Activated B cell treated with CpG ODN at 0.5 μM for 24 hours (primary cell): ENCODE results near the gene VPS26C. TPM values are rescaled to one million over a fixed set of nuclear protein-coding genes. Genes with fewer than 3 reads are reported as not detected.

Source experiments
- ATAC-seq: fragments of 200-7000 bp; cut with Tn5 transposase; one replicate; pipeline ENCODE4 v1.10.0; 2021; ENCODE audit warnings: low read depth, mild to moderate bottlenecking, moderate library complexity
- CTCF ChIA-PET: fragments of 350-600 bp; sonication (Branson Sonifier 250); formaldehyde crosslinking; loops from one replicate; lab custom pipeline; 2021; ENCODE audit warnings: antibody characterized with exemption; lab: Charles Lee
- POLR2A ChIA-PET: fragments of 350-600 bp; sonication (Branson Sonifier 250); formaldehyde crosslinking; loops from one replicate; lab custom pipeline; 2021; ENCODE audit warnings: antibody characterized with exemption; lab: Charles Lee
- DNase-seq: peaks from one replicate; pipeline ENCODE4 v3.0.0; 2022
- H3K27ac Mint-ChIP-seq: one replicate; pipeline ENCODE4 v1.8.0; 2020; ENCODE audit warnings: mixed read lengths
- H3K27me3 Mint-ChIP-seq: one replicate; pipeline ENCODE4 v1.8.0; 2021; ENCODE audit warnings: mixed read lengths
- H3K36me3 Mint-ChIP-seq: one replicate; pipeline ENCODE4 v1.8.0; 2021; ENCODE audit warnings: low read depth, mixed read lengths
- H3K4me1 Mint-ChIP-seq: one replicate; pipeline ENCODE4 v1.8.0; 2021; ENCODE audit warnings: mixed read lengths
- H3K4me3 Mint-ChIP-seq: one replicate; pipeline ENCODE4 v1.8.0; 2020; ENCODE audit warnings: mild to moderate bottlenecking, mixed read lengths
- H3K9me3 Mint-ChIP-seq: one replicate; pipeline ENCODE4 v1.8.0; 2020; ENCODE audit warnings: mixed read lengths
- CTCF ChIP-seq: fragments of 200-600 bp; IDR thresholded peaks from one replicate; pipeline ENCODE4 v1.8.0; 2022; ENCODE audit warnings: antibody characterized with exemption, mild to moderate bottlenecking
- intact Hi-C: fragments of 100-400 bp; cut with micrococcal nuclease; formaldehyde crosslinking; loops from one replicate; pipeline ENCODE4 v1.15.1; 2024
- total RNA-seq: library from RNA; stranded (reverse); gene quantifications from 2 replicates; pipeline ENCODE4 v1.2.3, GENCODE V29; 2022

The VPS26C gene
- total RNA-seq, 1 donor from 2014 or later: 45.2 TPM

- Mint-ChIP-seq H3K4me3 (no peak overlapping the region), H3K9me3 (no peaks in the 10 kb centered on the region), H3K27me3 (no peaks in the 10 kb centered on the region), H3K27ac (no peak overlapping the region), H3K36me3 (no peaks in the 10 kb centered on the region), H3K4me1 (peaks cover 45% of the 10 kb centered on the region)
- TF ChIP-seq CTCF: no peak
- ATAC-seq (no peak), DNase-seq (no peak)
- POLR2A ChIA-PET: no interaction called here
- CTCF ChIA-PET: no interaction called here
- intact Hi-C loops: no loop called here
These were observed 56.3 kb downstream of the VPS26C start for GRCh38 chr21:37210799-37211198.

- ChIA-PET CTCF (interaction anchor here (1.0 to 1.1 kb wide), 2 partner anchors 10 to 11 kb away, joined by 3 read pairs; no protein-coding TSS in a partner anchor), POLR2A (interaction anchor here (3.5 kb wide), 1 partner anchor 11 kb away, joined by 17 read pairs; no protein-coding TSS in a partner anchor)
- intact Hi-C loops: no loop called here
- Mint-ChIP-seq H3K4me1 (peaks cover 45% of the 10 kb centered on the region), H3K4me3 (no peak overlapping the region), H3K36me3 (no peaks in the 10 kb centered on the region), H3K27me3 (no peaks in the 10 kb centered on the region), H3K27ac (no peak overlapping the region), H3K9me3 (no peaks in the 10 kb centered on the region)
- DNase-seq (no peak), ATAC-seq (no peak)
- no peak for TF ChIP-seq CTCF
These were observed 57.0 kb downstream of the VPS26C start for GRCh38 chr21:37210130-37210529.

- Mint-ChIP-seq H3K4me3 (peak overlapping the region; percentile 77), H3K4me1 (peaks cover 45% of the 10 kb centered on the region), H3K36me3 (peaks cover 2% of the 10 kb centered on the region), H3K27ac (peak overlapping the region; percentile 84), H3K9me3 (no peaks in the 10 kb centered on the region), H3K27me3 (no peaks in the 10 kb centered on the region)
- CTCF ChIA-PET: no interaction called here
- intact Hi-C loops: loop anchor here (1.0 to 2.0 kb wide), 5 partner anchors 13 to 158 kb away; partner anchors contain the start of genes DYRK1A, PIGP, TTC3 and VPS26C
- POLR2A ChIA-PET: interaction anchor here (1.3 to 3.5 kb wide), 6 partner anchors 9 to 355 kb away, joined by 4 to 19 read pairs (median 11); partner anchors contain the start of genes DYRK1A and VPS26C
- peak; percentile 30 for DNase-seq
- TF ChIP-seq CTCF: no peak
- ATAC-seq: peak; percentile 79
These were observed 58.4 kb downstream of the VPS26C start for GRCh38 chr21:37208741-37209225.

GRCh38 chr21:37208056-37208721 lies 58.9 kb downstream of the VPS26C start:
- Mint-ChIP-seq H3K27ac (peak overlapping the region; percentile 84), H3K27me3 (no peaks in the 10 kb centered on the region), H3K4me1 (peaks cover 45% of the 10 kb centered on the region), H3K36me3 (peaks cover 2% of the 10 kb centered on the region), H3K9me3 (no peaks in the 10 kb centered on the region), H3K4me3 (peak overlapping the region; percentile 77)
- no peak for TF ChIP-seq CTCF
- ATAC-seq (peak; percentile 65), DNase-seq (peak; percentile 47)
- CTCF ChIA-PET: no interaction called here
- intact Hi-C loops: loop anchor here (1.0 to 2.0 kb wide), 5 partner anchors 13 to 159 kb away; partner anchors contain the start of genes DYRK1A, PIGP, TTC3 and VPS26C
- POLR2A ChIA-PET: interaction anchor here (0.9 to 3.5 kb wide), 7 partner anchors 9 to 356 kb away, joined by 3 to 19 read pairs (median 9); partner anchors contain the start of genes DYRK1A and VPS26C
